H1 (cell line): ENCODE data around the gene MEX3B. TPM values are rescaled to one million over a fixed set of nuclear protein-coding genes. Genes with fewer than 3 reads are reported as not detected.

Experiments
- BCL11A ChIP-seq, 2 experiments: IDR thresholded peaks; one replicate each; pipeline ENCODE4 v1.6.1; 2011; ENCODE audit warnings: low read depth in 2 of 2, low read length in 2 of 2, mild to moderate bottlenecking in 2 of 2
- EP300 ChIP-seq, 2 experiments: IDR thresholded peaks; 1 replicate in 1 of 2; 2 replicates in 1 of 2; pipeline ENCODE4 v1.6.1; 2011 to 2012; ENCODE audit warnings: low read depth in 2 of 2, low read length in 2 of 2, mild to moderate bottlenecking in 2 of 2, borderline replicate concordance in 1 of 2, inconsistent platforms in 1 of 2, moderate library complexity in 1 of 2
- JUND ChIP-seq: IDR thresholded peaks from 2 replicates; pipeline ENCODE4 v1.6.1; 2011; ENCODE audit warnings: mild to moderate bottlenecking, improper control_type of control experiment, low read length
- SAP30 ChIP-seq: fragments of 300-600 bp; sonication (generic); IDR thresholded peaks from 2 replicates; pipeline ENCODE4 v1.7.1; 2012; ENCODE audit warnings: low read length, moderate library complexity, mild to moderate bottlenecking, inconsistent platforms; ENCODE audit not compliant: insufficient read depth, insufficient replicate concordance
- polyA plus RNA-seq, 7 experiments: library from polyadenylated mRNA; depleted of rRNA in 3 of 7; stranded (reverse) in 5 of 7; unstranded in 2 of 7; fragments of >200 nt in 5 of 7; fragments of 200-250 nt in 2 of 7; gene quantifications; 1 replicate in 5 of 7; 2 replicates in 1 of 7; 4 replicates in 1 of 7; pipeline versions ENCODE4 v1.2.1 to v1.2.3, GENCODE V29; 2011 to 2013; ENCODE audit warnings: missing spikeins in 2 of 7, mixed read lengths in 2 of 7
- total RNA-seq: library from RNA; stranded (reverse); fragmentation: NEBNext Ultra II Directional; extraction: Animal tissue kit (Norgen Biotek cat#: 25700); gene quantifications from 2 replicates; pipeline ENCODE4 v1.2.1, GENCODE V29; 2021
- TF ChIP-seq, protein P1 (sequence below): IDR thresholded peaks from 2 replicates; pipeline ENCODE4 v1.6.1; 2012; ENCODE audit warnings: low read length, inconsistent platforms

Gene MEX3B
- total and polyA plus RNA-seq, 2 of the 8 experiments (the other 6 are each of a cell fraction or from before 2014, with no cell fraction given), result 8.0 to 15.9 TPM

DNA sequence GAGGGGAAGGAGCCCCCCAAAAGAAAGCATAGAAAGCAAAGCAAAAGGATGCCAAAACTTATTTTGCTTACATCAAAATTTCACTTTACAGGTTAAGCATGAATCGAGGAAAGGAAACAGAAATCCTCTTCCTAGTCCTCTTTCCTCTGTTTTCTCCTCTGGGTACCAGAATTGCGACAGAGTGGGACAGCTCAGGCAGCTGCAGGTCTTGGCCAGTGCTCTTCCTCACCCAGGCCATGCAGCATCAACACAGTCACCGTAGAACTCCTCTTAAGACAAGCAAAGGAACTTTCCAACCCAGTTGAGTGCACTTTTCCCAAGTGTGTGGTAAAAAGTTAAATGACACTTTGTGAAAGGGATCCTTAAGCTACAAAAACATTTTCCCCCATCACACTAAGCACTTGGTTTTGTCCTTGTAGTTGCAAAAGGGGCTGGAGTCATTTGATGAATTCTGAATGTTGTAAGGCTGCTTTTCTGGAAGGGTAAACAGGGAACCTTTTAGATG lies 45.9 kb upstream of the MEX3B start (continued):
- TF ChIP-seq BCL11A (IDR thresholded peaks at IDR 0.05; ENCODE audit: low read depth in 2 of 2, low read length in 2 of 2) (no peak), JUND (no peak), EP300 (IDR thresholded peaks at IDR 0.05; ENCODE audit: borderline replicate concordance in 1 of 2, low read depth in 2 of 2, low read length in 2 of 2) (no peak), SAP30 (no peak)
- TF ChIP-seq, protein P1, sequence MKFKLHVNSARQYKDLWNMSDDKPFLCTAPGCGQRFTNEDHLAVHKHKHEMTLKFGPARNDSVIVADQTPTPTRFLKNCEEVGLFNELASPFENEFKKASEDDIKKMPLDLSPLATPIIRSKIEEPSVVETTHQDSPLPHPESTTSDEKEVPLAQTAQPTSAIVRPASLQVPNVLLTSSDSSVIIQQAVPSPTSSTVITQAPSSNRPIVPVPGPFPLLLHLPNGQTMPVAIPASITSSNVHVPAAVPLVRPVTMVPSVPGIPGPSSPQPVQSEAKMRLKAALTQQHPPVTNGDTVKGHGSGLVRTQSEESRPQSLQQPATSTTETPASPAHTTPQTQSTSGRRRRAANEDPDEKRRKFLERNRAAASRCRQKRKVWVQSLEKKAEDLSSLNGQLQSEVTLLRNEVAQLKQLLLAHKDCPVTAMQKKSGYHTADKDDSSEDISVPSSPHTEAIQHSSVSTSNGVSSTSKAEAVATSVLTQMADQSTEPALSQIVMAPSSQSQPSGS, result no peak
